Measurements from ENCODE around the gene HAVCR2.

The HAVCR2 gene

DNA sequence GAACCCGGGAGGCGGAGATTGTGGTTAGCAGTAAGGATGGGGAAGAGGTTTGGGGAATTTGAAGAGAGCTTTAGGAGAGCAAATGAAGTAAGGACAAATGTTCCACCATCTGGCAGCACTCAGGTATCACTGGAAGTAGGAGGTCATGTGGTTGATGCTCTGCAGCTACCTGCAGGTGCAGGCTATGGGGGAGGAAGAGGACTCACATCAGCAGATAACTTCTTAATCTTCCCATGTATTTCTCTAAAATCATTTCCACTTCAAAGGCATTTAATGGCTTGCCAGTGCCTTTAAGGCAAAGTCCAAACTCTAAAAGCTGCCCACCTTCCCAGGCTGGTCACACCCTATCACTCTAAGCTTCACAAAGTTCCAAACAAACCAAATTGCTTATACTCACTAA lies 41.8 kb downstream of the HAVCR2 start:
- Histone ChIP-seq H3K9me3 (replicated peaks; ENCODE audit: insufficient read depth, low read length) (no peaks in the 10 kb centered on the region), H3K9ac (ENCODE audit: low read length) (no peak overlapping the region), H2AFZ (ENCODE audit: low read length) (0 out of 2 replicates have a peak overlapping the region, but pooled peaks have one; percentile 11), H3K79me2 (ENCODE audit: low read length) (no peaks in the 10 kb centered on the region), H3K27me3 (replicated peaks; ENCODE audit: insufficient read depth, low read length) (no peaks in the 10 kb centered on the region), H3F3A (ENCODE audit: insufficient read depth, low read length) (no peaks in the 10 kb centered on the region), H3K9me2 (replicated peaks; ENCODE audit: insufficient read depth, low read length) (no peaks in the 10 kb centered on the region), H3K4me1 (ENCODE audit: low read length) (peaks cover 6% of the 10 kb centered on the region; the same call in 1 of the 2 replicates), H3K27ac (ENCODE audit: low read length) (no peak overlapping the region), H4K20me1 (ENCODE audit: insufficient read depth, low read length) (no peaks in the 10 kb centered on the region), H3K4me3 (ENCODE audit: low read length) (no peak overlapping the region), H3K4me2 (ENCODE audit: low read depth, low read length) (no peak overlapping the region), H3K36me3 (replicated peaks; ENCODE audit: insufficient read depth, low read length) (no peaks in the 10 kb centered on the region)
- peak; percentile 45 for DNase-seq
- TF ChIP-seq, protein P1, sequence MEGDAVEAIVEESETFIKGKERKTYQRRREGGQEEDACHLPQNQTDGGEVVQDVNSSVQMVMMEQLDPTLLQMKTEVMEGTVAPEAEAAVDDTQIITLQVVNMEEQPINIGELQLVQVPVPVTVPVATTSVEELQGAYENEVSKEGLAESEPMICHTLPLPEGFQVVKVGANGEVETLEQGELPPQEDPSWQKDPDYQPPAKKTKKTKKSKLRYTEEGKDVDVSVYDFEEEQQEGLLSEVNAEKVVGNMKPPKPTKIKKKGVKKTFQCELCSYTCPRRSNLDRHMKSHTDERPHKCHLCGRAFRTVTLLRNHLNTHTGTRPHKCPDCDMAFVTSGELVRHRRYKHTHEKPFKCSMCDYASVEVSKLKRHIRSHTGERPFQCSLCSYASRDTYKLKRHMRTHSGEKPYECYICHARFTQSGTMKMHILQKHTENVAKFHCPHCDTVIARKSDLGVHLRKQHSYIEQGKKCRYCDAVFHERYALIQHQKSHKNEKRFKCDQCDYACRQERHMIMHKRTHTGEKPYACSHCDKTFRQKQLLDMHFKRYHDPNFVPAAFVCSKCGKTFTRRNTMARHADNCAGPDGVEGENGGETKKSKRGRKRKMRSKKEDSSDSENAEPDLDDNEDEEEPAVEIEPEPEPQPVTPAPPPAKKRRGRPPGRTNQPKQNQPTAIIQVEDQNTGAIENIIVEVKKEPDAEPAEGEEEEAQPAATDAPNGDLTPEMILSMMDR (IDR thresholded peaks at IDR 0.05; ENCODE audit: low read length), result no peak
- TF ChIP-seq EZH2 (optimal IDR thresholded peaks at IDR 0.05; ENCODE audit: low read depth, low read length), result no peak
- no peak for TF ChIP-seq EZH2phosphoT487 (IDR thresholded peaks at IDR 0.05; ENCODE audit: low read length)

DNA sequence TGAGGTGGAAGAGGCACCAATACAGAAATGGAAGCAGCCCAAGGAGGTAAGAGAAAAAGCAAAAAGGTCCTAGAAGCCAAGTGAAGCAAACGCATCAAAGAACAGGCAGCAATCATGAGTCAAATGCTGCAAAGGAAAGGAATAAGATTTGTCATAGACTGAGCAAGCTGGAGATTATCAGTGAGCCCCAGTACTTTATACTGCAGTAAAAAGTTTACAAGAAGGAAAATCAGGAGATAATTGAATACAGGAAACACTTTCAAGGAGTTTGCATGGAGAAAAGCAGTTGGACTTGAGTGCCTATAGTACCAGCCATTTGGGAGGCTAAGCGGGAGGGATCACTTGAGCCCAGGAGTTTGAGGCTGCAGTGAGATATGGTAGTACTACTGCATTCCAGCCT lies 42.8 kb downstream of the HAVCR2 start:
- H2AFZ ChIP-seq (ENCODE audit: low read length), result no peak overlapping the region
- no peaks in the 10 kb centered on the region for H3K27me3 ChIP-seq (replicated peaks; ENCODE audit: insufficient read depth, low read length)
- no peaks in the 10 kb centered on the region for H3K36me3 ChIP-seq (replicated peaks; ENCODE audit: insufficient read depth, low read length)
- no peaks in the 10 kb centered on the region for H3K9me3 ChIP-seq (replicated peaks; ENCODE audit: insufficient read depth, low read length)
- H3K4me3 ChIP-seq (ENCODE audit: low read length), result no peak overlapping the region
- H4K20me1 ChIP-seq (ENCODE audit: insufficient read depth, low read length), result no peaks in the 10 kb centered on the region
- no peak overlapping the region for H3K4me2 ChIP-seq (ENCODE audit: low read depth, low read length)
- no peak overlapping the region for H3K27ac ChIP-seq (ENCODE audit: low read length)
- no peak overlapping the region for H3K9ac ChIP-seq (ENCODE audit: low read length)
- no peaks in the 10 kb centered on the region for H3F3A ChIP-seq (ENCODE audit: insufficient read depth, low read length)
- H3K79me2 ChIP-seq (ENCODE audit: low read length), result no peaks in the 10 kb centered on the region
- H3K9me2 ChIP-seq (replicated peaks; ENCODE audit: insufficient read depth, low read length), result no peaks in the 10 kb centered on the region
- no peak for DNase-seq
- peaks cover 6% of the 10 kb centered on the region; the same call in 1 of the 2 replicates for H3K4me1 ChIP-seq (ENCODE audit: low read length)
- TF ChIP-seq, protein P1 (IDR thresholded peaks at IDR 0.05; ENCODE audit: low read length), result no peak
- TF ChIP-seq EZH2phosphoT487 (IDR thresholded peaks at IDR 0.05; ENCODE audit: low read length), result no peak
- no peak for TF ChIP-seq EZH2 (optimal IDR thresholded peaks at IDR 0.05; ENCODE audit: low read depth, low read length)

DNA sequence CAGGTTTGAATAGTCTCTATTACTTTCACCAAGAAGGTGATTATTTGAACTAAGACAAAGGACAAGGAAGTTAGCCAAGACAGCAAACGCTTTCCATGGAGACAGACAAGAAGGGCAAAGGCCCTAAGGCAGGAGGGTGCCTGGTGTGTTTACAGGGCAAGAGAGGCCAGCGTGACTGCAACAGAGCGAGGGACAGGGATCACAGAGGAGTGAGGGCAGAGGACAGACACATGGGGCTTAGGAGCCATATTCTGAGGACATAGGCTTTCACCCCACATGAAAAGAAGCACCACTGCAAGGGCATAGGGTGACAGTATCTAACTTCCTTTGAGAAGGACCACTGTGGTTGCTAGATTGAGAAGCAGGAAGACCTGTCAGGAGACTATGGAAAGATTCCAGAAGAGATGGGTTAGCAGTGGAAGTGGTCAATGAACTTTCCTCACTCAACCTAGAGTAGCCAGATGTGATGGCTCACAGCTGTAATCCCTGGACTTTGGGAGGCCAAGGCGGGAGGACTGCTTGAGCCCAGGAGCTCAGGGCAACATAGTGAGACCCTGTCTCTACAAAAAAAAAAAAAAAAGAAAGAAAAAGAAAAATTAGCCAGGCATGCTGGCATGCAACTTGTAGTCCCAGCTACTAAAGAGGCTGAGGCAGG lies 44.9 kb downstream of the HAVCR2 start:
- no peak for TF ChIP-seq EZH2 (optimal IDR thresholded peaks at IDR 0.05; ENCODE audit: low read depth, low read length)
- no peak for TF ChIP-seq EZH2phosphoT487 (IDR thresholded peaks at IDR 0.05; ENCODE audit: low read length)
- TF ChIP-seq, protein P1 (IDR thresholded peaks at IDR 0.05; ENCODE audit: low read length), result no peak
- H4K20me1 ChIP-seq (ENCODE audit: insufficient read depth, low read length), result no peaks in the 10 kb centered on the region
- H3K4me1 ChIP-seq (ENCODE audit: low read length), result peaks cover 6% of the 10 kb centered on the region; the same call in 1 of the 2 replicates
- H3K27ac ChIP-seq (ENCODE audit: low read length), result no peak overlapping the region
- H3K4me2 ChIP-seq (ENCODE audit: low read depth, low read length), result no peak overlapping the region
- H3K27me3 ChIP-seq (replicated peaks; ENCODE audit: insufficient read depth, low read length), result no peaks in the 10 kb centered on the region
- no peak overlapping the region for H2AFZ ChIP-seq (ENCODE audit: low read length)
- H3K9ac ChIP-seq (ENCODE audit: low read length), result no peak overlapping the region
- no peak for DNase-seq
- no peaks in the 10 kb centered on the region for H3K36me3 ChIP-seq (replicated peaks; ENCODE audit: insufficient read depth, low read length)
- no peak overlapping the region for H3K4me3 ChIP-seq (ENCODE audit: low read length)
- H3K9me2 ChIP-seq (replicated peaks; ENCODE audit: insufficient read depth, low read length), result no peaks in the 10 kb centered on the region
- no peaks in the 10 kb centered on the region for H3K9me3 ChIP-seq (replicated peaks; ENCODE audit: insufficient read depth, low read length)
- H3K79me2 ChIP-seq (ENCODE audit: low read length), result no peaks in the 10 kb centered on the region
- no peaks in the 10 kb centered on the region for H3F3A ChIP-seq (ENCODE audit: insufficient read depth, low read length)

Data from MM.1S (cell line).